Measurements from ENCODE around the gene SLC16A12.

DNA sequence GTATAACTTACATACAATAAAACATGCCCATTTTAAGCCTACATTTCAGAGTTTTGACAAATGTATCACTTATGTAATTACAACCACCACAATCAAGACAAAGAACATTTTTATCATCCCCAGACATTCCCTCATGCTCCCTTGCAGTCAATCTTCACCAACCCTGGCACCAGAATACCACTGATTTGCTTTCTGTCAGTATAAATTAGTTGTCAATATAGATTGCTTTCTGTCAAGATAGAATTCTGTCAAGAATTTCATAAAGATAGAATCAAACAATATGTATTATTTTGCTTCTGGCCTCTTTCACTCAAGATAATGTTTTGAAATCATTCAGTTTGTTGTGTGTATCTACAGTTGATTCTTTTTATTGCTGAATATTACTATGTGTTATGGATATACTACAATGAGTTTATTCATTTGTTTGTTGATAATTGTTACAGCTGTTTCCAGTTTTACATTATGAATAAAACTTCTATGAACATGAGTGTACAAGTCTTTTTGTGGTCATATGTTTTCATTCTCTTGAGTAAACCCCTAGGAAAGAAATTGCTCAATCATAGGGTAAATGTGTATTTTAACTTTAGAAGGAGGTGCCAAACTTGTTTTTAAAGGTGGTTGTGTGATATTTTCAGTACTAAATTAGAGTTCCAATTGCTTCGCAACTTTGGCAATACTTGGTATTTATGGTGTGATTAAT lies 64.1 kb downstream of the SLC16A12 start:
- no peak for TF ChIP-seq EZH2 (IDR thresholded peaks at IDR 0.05; ENCODE audit: borderline replicate concordance)
- TF ChIP-seq, protein P1, sequence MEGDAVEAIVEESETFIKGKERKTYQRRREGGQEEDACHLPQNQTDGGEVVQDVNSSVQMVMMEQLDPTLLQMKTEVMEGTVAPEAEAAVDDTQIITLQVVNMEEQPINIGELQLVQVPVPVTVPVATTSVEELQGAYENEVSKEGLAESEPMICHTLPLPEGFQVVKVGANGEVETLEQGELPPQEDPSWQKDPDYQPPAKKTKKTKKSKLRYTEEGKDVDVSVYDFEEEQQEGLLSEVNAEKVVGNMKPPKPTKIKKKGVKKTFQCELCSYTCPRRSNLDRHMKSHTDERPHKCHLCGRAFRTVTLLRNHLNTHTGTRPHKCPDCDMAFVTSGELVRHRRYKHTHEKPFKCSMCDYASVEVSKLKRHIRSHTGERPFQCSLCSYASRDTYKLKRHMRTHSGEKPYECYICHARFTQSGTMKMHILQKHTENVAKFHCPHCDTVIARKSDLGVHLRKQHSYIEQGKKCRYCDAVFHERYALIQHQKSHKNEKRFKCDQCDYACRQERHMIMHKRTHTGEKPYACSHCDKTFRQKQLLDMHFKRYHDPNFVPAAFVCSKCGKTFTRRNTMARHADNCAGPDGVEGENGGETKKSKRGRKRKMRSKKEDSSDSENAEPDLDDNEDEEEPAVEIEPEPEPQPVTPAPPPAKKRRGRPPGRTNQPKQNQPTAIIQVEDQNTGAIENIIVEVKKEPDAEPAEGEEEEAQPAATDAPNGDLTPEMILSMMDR (IDR thresholded peaks at IDR 0.05; ENCODE audit: poor library complexity) = no peak

Data from hepatocyte (in vitro differentiated cells).